Measurements from ENCODE around the gene SCEL.

DNA sequence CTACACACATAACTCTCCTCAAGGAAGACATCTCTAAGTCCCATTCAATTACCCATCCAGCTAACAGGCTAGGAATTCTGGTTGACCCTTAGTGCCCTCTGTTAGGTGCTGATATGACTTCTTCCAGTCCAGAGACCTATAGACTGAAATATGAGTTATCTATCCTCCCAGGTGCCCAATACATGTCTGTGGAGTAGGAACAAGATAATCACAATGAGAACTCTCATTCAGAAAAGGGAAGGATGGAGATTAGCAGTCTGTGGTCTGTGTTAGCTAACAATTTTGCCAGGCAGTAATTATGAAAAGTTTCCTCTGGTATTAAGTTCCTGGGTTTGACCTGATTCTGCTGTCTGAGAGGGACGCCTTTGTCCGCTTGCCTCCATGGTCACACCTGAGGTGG lies 117.8 kb downstream of the SCEL start:
- TF ChIP-seq, protein P1, sequence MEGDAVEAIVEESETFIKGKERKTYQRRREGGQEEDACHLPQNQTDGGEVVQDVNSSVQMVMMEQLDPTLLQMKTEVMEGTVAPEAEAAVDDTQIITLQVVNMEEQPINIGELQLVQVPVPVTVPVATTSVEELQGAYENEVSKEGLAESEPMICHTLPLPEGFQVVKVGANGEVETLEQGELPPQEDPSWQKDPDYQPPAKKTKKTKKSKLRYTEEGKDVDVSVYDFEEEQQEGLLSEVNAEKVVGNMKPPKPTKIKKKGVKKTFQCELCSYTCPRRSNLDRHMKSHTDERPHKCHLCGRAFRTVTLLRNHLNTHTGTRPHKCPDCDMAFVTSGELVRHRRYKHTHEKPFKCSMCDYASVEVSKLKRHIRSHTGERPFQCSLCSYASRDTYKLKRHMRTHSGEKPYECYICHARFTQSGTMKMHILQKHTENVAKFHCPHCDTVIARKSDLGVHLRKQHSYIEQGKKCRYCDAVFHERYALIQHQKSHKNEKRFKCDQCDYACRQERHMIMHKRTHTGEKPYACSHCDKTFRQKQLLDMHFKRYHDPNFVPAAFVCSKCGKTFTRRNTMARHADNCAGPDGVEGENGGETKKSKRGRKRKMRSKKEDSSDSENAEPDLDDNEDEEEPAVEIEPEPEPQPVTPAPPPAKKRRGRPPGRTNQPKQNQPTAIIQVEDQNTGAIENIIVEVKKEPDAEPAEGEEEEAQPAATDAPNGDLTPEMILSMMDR (IDR thresholded peaks at IDR 0.05): no peak
- no peak for TF ChIP-seq EZH2phosphoT487 (IDR thresholded peaks at IDR 0.05)

Measured in neural progenitor cell (in vitro differentiated cells).